HepG2 (cell line): Measurements from ENCODE around the gene PCNT. TPM values are rescaled to one million over a fixed set of nuclear protein-coding genes. Genes with fewer than 3 reads are reported as not detected.

Source experiments
- AFF4 ChIP-seq: sonication (generic); formaldehyde crosslinking; IDR thresholded peaks from 2 replicates; pipeline ENCODE4 v1.4.0; 2020; ENCODE audit warnings: missing genetic modification reagents
- BATF2 ChIP-seq: sonication (generic); formaldehyde crosslinking; IDR thresholded peaks from 2 replicates; pipeline ENCODE4 v1.8.0; 2022; ENCODE audit warnings: mild to moderate bottlenecking, missing genetic modification reagents, moderate library complexity
- FOXP1 ChIP-seq, 2 experiments: fragments of 450-650 bp in 1 of 2; IDR thresholded peaks; 2 replicates each; pipeline ENCODE4 v1.6.1; 2017 to 2018; ENCODE audit warnings: antibody characterized with exemption in 1 of 2
- GATAD1 ChIP-seq: IDR thresholded peaks from 2 replicates; pipeline ENCODE4 v1.6.1; 2016; ENCODE audit warnings: missing genetic modification reagents, missing compliant biosample characterization
- KDM5A ChIP-seq: fragments of 200-600 bp; sonication (generic); IDR thresholded peaks from 2 replicates; pipeline ENCODE4 v1.7.0; 2018; ENCODE audit warnings: antibody characterized with exemption, mild to moderate bottlenecking, low read length, borderline replicate concordance
- KLF6 ChIP-seq: IDR thresholded peaks from 2 replicates; pipeline ENCODE4 v1.8.0; 2016; ENCODE audit warnings: missing biosample characterization, missing genetic modification reagents
- MEIS1 ChIP-seq: sonication (generic); formaldehyde crosslinking; IDR thresholded peaks from 2 replicates; pipeline ENCODE4 v1.9.0; 2021; ENCODE audit warnings: mild to moderate bottlenecking, missing genetic modification reagents, moderate library complexity, borderline replicate concordance
- PRMT3 ChIP-seq: sonication (generic); formaldehyde crosslinking; IDR thresholded peaks from 2 replicates; pipeline ENCODE4 v1.8.1; 2022; ENCODE audit warnings: low read depth, mild to moderate bottlenecking, moderate library complexity, missing genetic modification reagents, borderline replicate concordance
- SRSF1 ChIP-seq: fragments of 200-400 bp; formaldehyde crosslinking; optimal IDR thresholded peaks from 2 replicates; pipeline ENCODE3; 2017; ENCODE audit warnings: mild to moderate bottlenecking, low read depth, low read length, moderate library complexity
- STAT6 ChIP-seq: sonication (generic); formaldehyde crosslinking; IDR thresholded peaks from 2 replicates; pipeline ENCODE4 v1.4.0; 2020; ENCODE audit warnings: missing genetic modification reagents, mild to moderate bottlenecking, borderline replicate concordance
- SYNCRIP ChIP-seq: fragments of 200-400 bp; formaldehyde crosslinking; IDR thresholded peaks from 2 replicates; pipeline ENCODE4 v1.6.1; 2018; ENCODE audit warnings: mild to moderate bottlenecking, low read depth, low read length; ENCODE audit not compliant: insufficient read depth
- TRIM24 ChIP-seq: sonication (generic); formaldehyde crosslinking; IDR thresholded peaks from 2 replicates; pipeline ENCODE4 v1.8.0; 2022; ENCODE audit warnings: mild to moderate bottlenecking, missing genetic modification reagents
- ZBTB1 ChIP-seq: sonication (generic); formaldehyde crosslinking; IDR thresholded peaks from 2 replicates; pipeline ENCODE4 v1.4.0; 2020; ENCODE audit warnings: missing genetic modification reagents, borderline replicate concordance
- ZBTB20 ChIP-seq: sonication (generic); formaldehyde crosslinking; IDR thresholded peaks from 2 replicates; pipeline ENCODE4 v1.8.1; 2023; ENCODE audit warnings: missing genetic modification reagents, low read depth, mild to moderate bottlenecking, borderline replicate concordance
- ZBTB42 ChIP-seq: sonication (generic); formaldehyde crosslinking; IDR thresholded peaks from 2 replicates; pipeline ENCODE4 v1.5.0; 2020; ENCODE audit warnings: mild to moderate bottlenecking, missing genetic modification reagents
- ZBTB7B ChIP-seq: sonication (generic); formaldehyde crosslinking; IDR thresholded peaks from 2 replicates; pipeline ENCODE4 v1.4.0; 2020; ENCODE audit warnings: missing genetic modification reagents
- ZKSCAN5 ChIP-seq: sonication (generic); formaldehyde crosslinking; IDR thresholded peaks from 2 replicates; pipeline ENCODE4 v1.5.1; 2020; ENCODE audit warnings: mild to moderate bottlenecking, missing genetic modification reagents
- ZNF160 ChIP-seq: sonication (generic); formaldehyde crosslinking; IDR thresholded peaks from 2 replicates; pipeline ENCODE4 v1.8.0; 2022; ENCODE audit warnings: mild to moderate bottlenecking, inconsistent platforms, missing genetic modification reagents
- ZNF292 ChIP-seq: sonication (generic); formaldehyde crosslinking; IDR thresholded peaks from 2 replicates; pipeline ENCODE4 v1.8.1; 2022; ENCODE audit warnings: mild to moderate bottlenecking, low read depth, missing genetic modification reagents, borderline replicate concordance
- ZNF414 ChIP-seq: sonication (generic); formaldehyde crosslinking; IDR thresholded peaks from 2 replicates; pipeline ENCODE4 v1.5.0; 2020; ENCODE audit warnings: missing genetic modification reagents
- ZZZ3 ChIP-seq: sonication (generic); formaldehyde crosslinking; IDR thresholded peaks from 2 replicates; pipeline ENCODE4 v1.4.0; 2020; ENCODE audit warnings: missing genetic modification reagents, mild to moderate bottlenecking, borderline replicate concordance
- polyA plus RNA-seq, 8 experiments: library from polyadenylated mRNA; depleted of rRNA in 3 of 8; stranded (reverse) in 7 of 8; unstranded in 1 of 8; fragments of >200 nt; fragmentation: Illumina TruSeq in 4 of 8; extraction: Trizol in 4 of 8; gene quantifications; 2 replicates each; pipeline versions ENCODE4 v1.2.1 to v1.2.3, GENCODE V29; 2011 to 2016; ENCODE audit warnings: low read depth in 4 of 8, missing spikeins in 1 of 8, mixed read lengths in 1 of 8; ENCODE audit not compliant: insufficient read depth in 1 of 8
- total RNA-seq, 5 experiments: library from RNA; depleted of rRNA; stranded (reverse); fragments of >200 nt; fragmentation: Illumina TruSeq; extraction: Trizol; gene quantifications; 2 replicates each; pipeline ENCODE4 v1.2.3, GENCODE V29; 2016; ENCODE audit warnings: low read depth in 1 of 5

The PCNT gene
- total and polyA plus RNA-seq, 2 of the 13 experiments (the other 11 are each of a cell fraction or from before 2014, with no cell fraction given): 5.6 to 12.4 TPM

GRCh38 chr21:46457801-46458314, 133.9 kb downstream of the PCNT start (continued):
- TF ChIP-seq MEIS1 (CRISPR knock-in tag) (0 out of 2 replicates have a peak, but pooled peaks have one; percentile 15), STAT6 (CRISPR knock-in tag) (no peak), ZZZ3 (CRISPR knock-in tag) (no peak), ZBTB42 (no peak; the same call in 1 of the 2 replicates), BATF2 (CRISPR knock-in tag) (no peak), PRMT3 (no peak), ZNF160 (no peak), ZKSCAN5 (CRISPR knock-in tag) (no peak), AFF4 (no peak), ZNF292 (CRISPR knock-in tag) (no peak), ZBTB7B (CRISPR knock-in tag) (no peak), SRSF1 (no peak), FOXP1 (IDR thresholded peaks at IDR 0.05) (no peak), FOXP1 (CRISPR knock-in tag; IDR thresholded peaks at IDR 0.05) (no peak), ZNF414 (CRISPR knock-in tag) (peak; percentile 53; the same call in 1 of the 2 replicates), ZBTB20 (no peak), ZBTB1 (CRISPR knock-in tag) (no peak), KDM5A (no peak), KLF6 (CRISPR knock-in tag) (0 out of 2 replicates have a peak, but pooled peaks have one; percentile 46), TRIM24 (CRISPR knock-in tag) (no peak), SYNCRIP (no peak), GATAD1 (no peak)
